Tibial artery (tissue), 4 donors: Measurements from ENCODE around the gene SMAD7.

ENCODE experiments used
- DNase-seq, 2 donors: peaks; one replicate each; pipeline ENCODE4 v3.0.0-alpha.2; 2019
- H3K27ac ChIP-seq, 2 donors: fragments of 200-600 bp; sonication (generic) in 1 of 2; 1 replicate in 1 of 2; 2 replicates in 1 of 2; pipeline ENCODE4 v1.5.1; 2018 to 2019; ENCODE audit warnings: mild to moderate bottlenecking in 1 of 2
- H3K27me3 ChIP-seq, 2 donors: fragments of 200-600 bp; sonication (generic) in 1 of 2; one replicate each; pipeline versions ENCODE4 v1.5.1 to v1.6.0; 2016 to 2019
- H3K36me3 ChIP-seq, 3 donors: fragments of 200-600 bp; sonication (generic) in 2 of 3; one replicate each; pipeline ENCODE4 v1.5.1; 2016 to 2019; ENCODE audit warnings: mild to moderate bottlenecking in 2 of 3
- H3K4me1 ChIP-seq, 4 donors: fragments of 200-600 bp; sonication (generic) in 2 of 4; 1 replicate in 3 of 4; 2 replicates in 1 of 4; pipeline ENCODE4 v1.5.1; 2016 to 2019
- H3K4me3 ChIP-seq, 2 donors: fragments of 200-600 bp; sonication (generic) in 1 of 2; 1 replicate in 1 of 2; 2 replicates in 1 of 2; pipeline ENCODE4 v1.5.1; 2018 to 2019; ENCODE audit warnings: mild to moderate bottlenecking in 2 of 2
- H3K9me3 ChIP-seq, 3 donors: fragments of 200-600 bp; sonication (generic) in 1 of 3; one replicate each; pipeline ENCODE4 v1.5.1; 2016 to 2019
- intact Hi-C: fragments of 100-400 bp; cut with DNase I; formaldehyde crosslinking; loops from one replicate; pipeline ENCODE4 v1.15.0; 2023; ENCODE audit warnings: low total_unique reads
- TF ChIP-seq, protein P1 (sequence below), 2 experiments: fragments of 200-600 bp in 1 of 2; fragments of 450-650 bp in 1 of 2; IDR thresholded peaks; one replicate each; pipeline ENCODE4 v1.5.1; 2017 to 2019; ENCODE audit warnings: antibody characterized with exemption in 2 of 2, mild to moderate bottlenecking in 1 of 2, moderate library complexity in 1 of 2

SMAD7 gene

DNA sequence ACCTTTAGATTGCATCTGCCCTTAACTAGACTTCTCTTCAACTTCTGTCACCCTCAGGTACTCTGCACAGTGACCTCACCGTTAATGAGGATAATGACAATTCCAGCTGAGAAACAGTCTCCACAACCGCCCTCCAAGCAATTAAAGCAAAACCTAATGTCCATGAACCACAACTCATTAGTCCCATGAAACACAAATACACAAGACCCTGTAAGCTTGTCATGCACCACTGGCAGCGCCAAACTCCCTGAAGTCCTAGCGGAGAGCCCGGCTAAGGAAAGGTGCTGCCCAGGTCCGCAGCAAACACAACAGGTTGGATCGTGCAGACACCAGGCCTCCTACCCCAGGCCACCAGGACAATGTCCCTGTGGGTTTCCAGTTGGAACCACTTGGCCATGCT, 7.4 kb downstream of the SMAD7 start:
- no peaks in the 10 kb centered on the region for H3K27me3 ChIP-seq
- H3K4me1 ChIP-seq, result peaks cover 0 to 88% (median 81%) of the 10 kb centered on the region in 4 donors
- intact Hi-C loops, result loop anchor here (10.0 kb wide), 1 partner anchor 269 kb away; no protein-coding TSS in a partner anchor
- H3K9me3 ChIP-seq, result no peaks in the 10 kb centered on the region
- H3K27ac ChIP-seq, result peak overlapping the region; percentile 88 to 99
- peak overlapping the region; percentile 58 to 98 for H3K4me3 ChIP-seq
- H3K36me3 ChIP-seq, result peaks cover 0 to 13% (median 4%) of the 10 kb centered on the region in 3 donors
- TF ChIP-seq, protein P1, sequence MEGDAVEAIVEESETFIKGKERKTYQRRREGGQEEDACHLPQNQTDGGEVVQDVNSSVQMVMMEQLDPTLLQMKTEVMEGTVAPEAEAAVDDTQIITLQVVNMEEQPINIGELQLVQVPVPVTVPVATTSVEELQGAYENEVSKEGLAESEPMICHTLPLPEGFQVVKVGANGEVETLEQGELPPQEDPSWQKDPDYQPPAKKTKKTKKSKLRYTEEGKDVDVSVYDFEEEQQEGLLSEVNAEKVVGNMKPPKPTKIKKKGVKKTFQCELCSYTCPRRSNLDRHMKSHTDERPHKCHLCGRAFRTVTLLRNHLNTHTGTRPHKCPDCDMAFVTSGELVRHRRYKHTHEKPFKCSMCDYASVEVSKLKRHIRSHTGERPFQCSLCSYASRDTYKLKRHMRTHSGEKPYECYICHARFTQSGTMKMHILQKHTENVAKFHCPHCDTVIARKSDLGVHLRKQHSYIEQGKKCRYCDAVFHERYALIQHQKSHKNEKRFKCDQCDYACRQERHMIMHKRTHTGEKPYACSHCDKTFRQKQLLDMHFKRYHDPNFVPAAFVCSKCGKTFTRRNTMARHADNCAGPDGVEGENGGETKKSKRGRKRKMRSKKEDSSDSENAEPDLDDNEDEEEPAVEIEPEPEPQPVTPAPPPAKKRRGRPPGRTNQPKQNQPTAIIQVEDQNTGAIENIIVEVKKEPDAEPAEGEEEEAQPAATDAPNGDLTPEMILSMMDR (IDR thresholded peaks at IDR 0.05), result no peak
- no peak for DNase-seq

DNA sequence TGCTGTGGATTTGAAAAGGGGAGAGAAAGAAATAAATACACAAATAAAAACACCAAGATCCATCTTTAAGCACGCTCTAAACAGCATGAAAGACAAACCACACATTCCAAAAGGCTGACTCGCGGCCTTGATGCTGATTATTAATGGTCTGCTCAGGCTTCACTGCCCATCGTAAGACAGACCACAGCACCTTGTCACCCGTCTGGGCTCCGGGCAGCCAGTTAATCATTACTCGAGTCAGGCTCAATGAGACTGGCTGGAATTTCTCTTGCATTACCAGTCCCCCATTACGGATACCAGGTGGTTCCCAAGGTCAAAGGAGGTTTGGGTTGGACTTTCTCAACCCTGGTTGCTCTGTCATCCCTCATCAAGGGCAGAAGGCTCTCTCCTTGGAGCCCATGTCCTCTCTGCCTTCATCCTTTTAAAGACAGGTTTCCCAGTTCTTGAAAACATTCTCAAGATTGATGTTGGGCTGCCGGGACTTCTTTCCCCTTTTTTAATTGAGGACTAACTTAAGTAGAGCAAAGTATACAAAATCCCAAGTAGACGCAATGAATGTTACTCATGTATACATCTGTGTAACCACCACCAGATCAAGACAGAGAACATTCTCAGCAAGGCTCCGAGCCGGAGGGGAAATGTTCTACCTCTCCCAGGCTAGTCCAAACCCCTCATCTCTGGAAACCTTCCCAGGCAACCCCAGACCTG, 8.1 kb downstream of the SMAD7 start:
- Histone ChIP-seq H3K27ac (peak overlapping the region; percentile 88 to 99), H3K4me3 (peak overlapping the region; percentile 58 to 98), H3K36me3 (peaks cover 0 to 13% (median 4%) of the 10 kb centered on the region in 3 donors), H3K9me3 (no peaks in the 10 kb centered on the region), H3K27me3 (no peaks in the 10 kb centered on the region), H3K4me1 (peaks cover 0 to 95% (median 87%) of the 10 kb centered on the region in 4 donors)
- TF ChIP-seq, protein P1 (IDR thresholded peaks at IDR 0.05), result no peak
- DNase-seq, result no peak
- intact Hi-C loops, result loop anchor here (10.0 kb wide), 1 partner anchor 268 kb away; no protein-coding TSS in a partner anchor

DNA sequence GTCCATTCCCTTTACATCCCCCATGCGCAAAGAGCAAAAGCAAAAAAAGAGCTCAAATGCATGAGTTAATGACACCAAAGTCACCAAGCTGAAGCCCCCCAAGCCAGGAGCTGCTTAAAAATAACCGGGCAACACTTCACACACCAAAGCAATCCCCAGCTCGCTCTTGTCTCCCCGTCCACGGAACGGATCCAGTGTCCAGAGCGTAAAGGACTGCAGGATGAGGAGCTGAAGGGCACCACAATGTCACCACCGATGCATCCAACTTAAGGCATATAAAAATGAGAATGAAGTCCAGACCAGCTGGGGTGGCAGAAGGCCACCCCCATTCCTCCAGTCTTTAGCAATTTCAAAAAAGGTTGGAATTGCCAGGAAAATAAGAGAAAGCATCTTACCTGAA, 8.7 kb downstream of the SMAD7 start:
- TF ChIP-seq, protein P1 (IDR thresholded peaks at IDR 0.05), result no peak
- DNase-seq, result no peak
- intact Hi-C loops, result loop anchor here (10.0 kb wide), 1 partner anchor 267 kb away; no protein-coding TSS in a partner anchor
- H3K27me3 ChIP-seq, result no peaks in the 10 kb centered on the region
- no peaks in the 10 kb centered on the region for H3K9me3 ChIP-seq
- peak overlapping the region; percentile 58 to 98 for H3K4me3 ChIP-seq
- H3K36me3 ChIP-seq, result peaks cover 0 to 13% (median 4%) of the 10 kb centered on the region in 3 donors
- peak overlapping the region; percentile 88 to 99 for H3K27ac ChIP-seq
- H3K4me1 ChIP-seq, result peaks cover 0 to 100% (median 93%) of the 10 kb centered on the region in 4 donors

DNA sequence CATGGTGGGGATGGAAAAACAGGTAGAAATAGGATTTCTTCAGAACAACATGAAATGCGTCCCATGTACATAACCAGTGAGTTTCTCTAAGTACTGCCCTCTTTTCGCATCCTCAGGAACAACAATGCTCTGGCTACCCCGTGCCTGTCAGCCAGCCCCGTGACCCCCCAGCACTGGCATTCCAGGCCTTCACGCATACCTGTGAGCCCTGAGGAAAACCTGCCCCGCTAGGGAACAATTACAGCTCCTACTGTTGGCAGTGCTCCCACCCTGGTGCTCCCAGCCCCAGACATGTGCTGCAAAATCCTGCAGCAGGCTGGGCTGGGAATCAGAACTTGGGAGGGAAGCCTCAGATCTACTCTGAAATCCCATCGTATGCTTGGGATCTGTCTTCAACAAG, 9.1 kb downstream of the SMAD7 start:
- intact Hi-C loops, result loop anchor here (10.0 kb wide), 1 partner anchor 267 kb away; no protein-coding TSS in a partner anchor
- Histone ChIP-seq H3K4me3 (peak overlapping the region; percentile 58 to 98), H3K27ac (peak overlapping the region; percentile 88 to 99), H3K9me3 (no peaks in the 10 kb centered on the region), H3K4me1 (peaks cover 0 to 100% (median 95%) of the 10 kb centered on the region in 4 donors), H3K36me3 (peaks cover 0 to 13% (median 4%) of the 10 kb centered on the region in 3 donors), H3K27me3 (no peaks in the 10 kb centered on the region)
- TF ChIP-seq, protein P1 (IDR thresholded peaks at IDR 0.05), result no peak
- peak in 1 of 2 donors; percentile 68 for DNase-seq

DNA sequence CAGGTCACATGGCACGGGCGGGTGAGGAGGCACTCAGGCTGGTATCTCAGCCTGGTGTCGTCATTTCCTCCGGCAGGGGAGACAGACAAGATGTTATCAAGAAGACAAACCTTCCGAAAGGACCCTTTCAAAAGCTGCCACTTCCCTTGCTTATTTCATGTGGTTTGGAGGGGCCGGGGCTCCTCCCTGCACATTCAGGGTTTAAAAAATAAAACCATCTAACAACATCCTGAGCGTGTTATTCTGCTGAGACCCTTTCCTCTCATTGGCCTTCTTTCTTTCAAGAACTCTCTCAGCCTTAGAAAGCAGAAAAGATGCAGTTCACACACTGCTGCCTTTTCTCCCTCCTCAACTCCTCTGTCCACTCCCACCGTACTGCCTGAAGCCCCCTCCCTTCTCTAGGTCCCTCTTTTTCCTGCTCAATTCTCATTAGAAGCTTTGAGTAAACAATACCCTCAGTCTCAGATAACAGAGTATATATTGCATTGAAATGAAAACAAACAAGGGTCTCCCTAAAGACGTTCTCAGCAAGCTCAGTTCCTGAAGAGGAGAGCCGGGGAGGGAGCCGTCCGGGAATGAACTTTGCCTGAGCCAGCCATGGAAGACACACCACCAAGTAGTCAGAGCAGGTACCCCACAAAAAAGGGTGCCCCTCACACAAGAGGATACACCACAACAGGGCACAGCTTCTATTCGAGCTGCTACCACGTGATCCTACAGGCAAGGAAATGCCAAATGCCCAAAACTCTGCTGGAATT, 9.7 kb downstream of the SMAD7 start:
- TF ChIP-seq, protein P1 (IDR thresholded peaks at IDR 0.05), result no peak
- Histone ChIP-seq H3K36me3 (peaks cover 0 to 13% (median 4%) of the 10 kb centered on the region in 3 donors), H3K4me3 (peak overlapping the region; percentile 58 to 98), H3K4me1 (peaks cover 0 to 100% (median 97%) of the 10 kb centered on the region in 4 donors), H3K27me3 (no peaks in the 10 kb centered on the region), H3K9me3 (no peaks in the 10 kb centered on the region), H3K27ac (peak overlapping the region; percentile 88 to 99)
- intact Hi-C loops, result loop anchor here (10.0 kb wide), 1 partner anchor 266 kb away; no protein-coding TSS in a partner anchor
- DNase-seq, result no peak
